GM12874 (cell line): ENCODE results near the gene REELD1.

Experiments used
- TF ChIP-seq, protein P1 (sequence below): IDR thresholded peaks from 2 replicates; pipeline ENCODE4 v1.5.1; 2011; ENCODE audit warnings: low read depth, mild to moderate bottlenecking, control low read depth, low read length, moderate library complexity; ENCODE audit not compliant: insufficient read depth

REELD1 gene

DNA sequence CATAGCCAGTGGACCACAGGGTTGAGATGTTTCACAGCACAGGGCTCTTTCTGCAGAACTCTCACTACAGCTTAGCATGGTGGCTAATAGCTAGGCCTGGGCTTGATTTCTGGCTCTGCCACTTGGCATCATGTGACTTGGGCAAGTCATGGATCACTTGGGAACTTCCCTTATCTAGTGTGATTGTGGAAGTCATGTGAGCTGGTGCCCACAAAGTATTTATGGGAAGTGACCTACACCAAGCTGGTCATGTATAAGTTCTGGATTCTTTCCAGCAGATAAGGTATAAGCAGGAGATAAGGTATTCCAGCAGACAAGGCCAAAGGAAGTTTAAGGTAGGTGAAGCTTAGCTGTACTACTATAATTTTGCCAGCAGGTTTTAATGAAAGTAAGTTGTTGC is 61.0 kb downstream of the REELD1 start:
- TF ChIP-seq, protein P1, sequence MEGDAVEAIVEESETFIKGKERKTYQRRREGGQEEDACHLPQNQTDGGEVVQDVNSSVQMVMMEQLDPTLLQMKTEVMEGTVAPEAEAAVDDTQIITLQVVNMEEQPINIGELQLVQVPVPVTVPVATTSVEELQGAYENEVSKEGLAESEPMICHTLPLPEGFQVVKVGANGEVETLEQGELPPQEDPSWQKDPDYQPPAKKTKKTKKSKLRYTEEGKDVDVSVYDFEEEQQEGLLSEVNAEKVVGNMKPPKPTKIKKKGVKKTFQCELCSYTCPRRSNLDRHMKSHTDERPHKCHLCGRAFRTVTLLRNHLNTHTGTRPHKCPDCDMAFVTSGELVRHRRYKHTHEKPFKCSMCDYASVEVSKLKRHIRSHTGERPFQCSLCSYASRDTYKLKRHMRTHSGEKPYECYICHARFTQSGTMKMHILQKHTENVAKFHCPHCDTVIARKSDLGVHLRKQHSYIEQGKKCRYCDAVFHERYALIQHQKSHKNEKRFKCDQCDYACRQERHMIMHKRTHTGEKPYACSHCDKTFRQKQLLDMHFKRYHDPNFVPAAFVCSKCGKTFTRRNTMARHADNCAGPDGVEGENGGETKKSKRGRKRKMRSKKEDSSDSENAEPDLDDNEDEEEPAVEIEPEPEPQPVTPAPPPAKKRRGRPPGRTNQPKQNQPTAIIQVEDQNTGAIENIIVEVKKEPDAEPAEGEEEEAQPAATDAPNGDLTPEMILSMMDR, result no peak

- TF ChIP-seq, protein P1, result no peak
Observed at GRCh38 chr4:146278986-146279385, 64.6 kb downstream of the REELD1 start.
